Fibroblast of mammary gland (primary cell): ENCODE results near the gene PIM3.
"Not testable (repeated sequence)": the region's sequence is repeated elsewhere in the genome, so short reads cannot be mapped to it uniquely, and the experiment has no call there.

Experiments used
- DNase-seq: peaks from one replicate; pipeline ENCODE4 v3.0.0-alpha.2; 2010; ENCODE audit warnings: low read depth
- H3K4me3 ChIP-seq: 2 replicates; pipeline ENCODE4 v1.5.1; 2011; ENCODE audit warnings: low read depth, mild to moderate bottlenecking, low read length, moderate library complexity; ENCODE audit not compliant: control insufficient read depth
- TF ChIP-seq, protein P1 (sequence below): conservative IDR thresholded peaks from 2 replicates; pipeline ENCODE4 v1.5.1; 2011; ENCODE audit warnings: low read depth, low read length, inconsistent platforms; ENCODE audit not compliant: control insufficient read depth, insufficient read depth

Gene PIM3

GRCh38 chr22:49979587-49980264, 19.2 kb downstream of the PIM3 start:
- no peak overlapping the region for H3K4me3 ChIP-seq
- DNase-seq, result peak; percentile 61

DNA sequence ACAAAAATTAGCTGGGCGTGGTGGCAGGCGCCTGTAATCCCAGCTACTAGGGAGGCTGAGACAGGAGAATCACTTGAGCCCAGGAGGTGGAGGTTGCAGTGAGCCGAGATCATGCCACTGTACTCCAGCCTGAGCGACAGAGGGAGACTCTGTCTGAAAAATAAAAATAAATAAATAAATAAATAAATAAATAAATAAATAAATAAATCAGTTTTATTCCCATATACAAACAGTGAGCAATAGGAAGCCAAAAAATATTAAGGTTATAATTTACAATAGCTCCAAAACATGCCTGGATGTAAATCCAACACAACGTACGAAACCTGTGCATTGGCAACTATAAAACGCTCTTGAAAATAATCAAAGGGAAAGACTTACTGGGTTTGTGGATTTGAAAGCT, 21.2 kb downstream of the PIM3 start:
- not testable (repeated sequence) for DNase-seq, H3K4me3 ChIP-seq

More at GRCh38 chr22:49979587-49980264, 19.2 kb downstream of the PIM3 start:
- TF ChIP-seq, protein P1, sequence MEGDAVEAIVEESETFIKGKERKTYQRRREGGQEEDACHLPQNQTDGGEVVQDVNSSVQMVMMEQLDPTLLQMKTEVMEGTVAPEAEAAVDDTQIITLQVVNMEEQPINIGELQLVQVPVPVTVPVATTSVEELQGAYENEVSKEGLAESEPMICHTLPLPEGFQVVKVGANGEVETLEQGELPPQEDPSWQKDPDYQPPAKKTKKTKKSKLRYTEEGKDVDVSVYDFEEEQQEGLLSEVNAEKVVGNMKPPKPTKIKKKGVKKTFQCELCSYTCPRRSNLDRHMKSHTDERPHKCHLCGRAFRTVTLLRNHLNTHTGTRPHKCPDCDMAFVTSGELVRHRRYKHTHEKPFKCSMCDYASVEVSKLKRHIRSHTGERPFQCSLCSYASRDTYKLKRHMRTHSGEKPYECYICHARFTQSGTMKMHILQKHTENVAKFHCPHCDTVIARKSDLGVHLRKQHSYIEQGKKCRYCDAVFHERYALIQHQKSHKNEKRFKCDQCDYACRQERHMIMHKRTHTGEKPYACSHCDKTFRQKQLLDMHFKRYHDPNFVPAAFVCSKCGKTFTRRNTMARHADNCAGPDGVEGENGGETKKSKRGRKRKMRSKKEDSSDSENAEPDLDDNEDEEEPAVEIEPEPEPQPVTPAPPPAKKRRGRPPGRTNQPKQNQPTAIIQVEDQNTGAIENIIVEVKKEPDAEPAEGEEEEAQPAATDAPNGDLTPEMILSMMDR, result peak; percentile 62

DNA sequence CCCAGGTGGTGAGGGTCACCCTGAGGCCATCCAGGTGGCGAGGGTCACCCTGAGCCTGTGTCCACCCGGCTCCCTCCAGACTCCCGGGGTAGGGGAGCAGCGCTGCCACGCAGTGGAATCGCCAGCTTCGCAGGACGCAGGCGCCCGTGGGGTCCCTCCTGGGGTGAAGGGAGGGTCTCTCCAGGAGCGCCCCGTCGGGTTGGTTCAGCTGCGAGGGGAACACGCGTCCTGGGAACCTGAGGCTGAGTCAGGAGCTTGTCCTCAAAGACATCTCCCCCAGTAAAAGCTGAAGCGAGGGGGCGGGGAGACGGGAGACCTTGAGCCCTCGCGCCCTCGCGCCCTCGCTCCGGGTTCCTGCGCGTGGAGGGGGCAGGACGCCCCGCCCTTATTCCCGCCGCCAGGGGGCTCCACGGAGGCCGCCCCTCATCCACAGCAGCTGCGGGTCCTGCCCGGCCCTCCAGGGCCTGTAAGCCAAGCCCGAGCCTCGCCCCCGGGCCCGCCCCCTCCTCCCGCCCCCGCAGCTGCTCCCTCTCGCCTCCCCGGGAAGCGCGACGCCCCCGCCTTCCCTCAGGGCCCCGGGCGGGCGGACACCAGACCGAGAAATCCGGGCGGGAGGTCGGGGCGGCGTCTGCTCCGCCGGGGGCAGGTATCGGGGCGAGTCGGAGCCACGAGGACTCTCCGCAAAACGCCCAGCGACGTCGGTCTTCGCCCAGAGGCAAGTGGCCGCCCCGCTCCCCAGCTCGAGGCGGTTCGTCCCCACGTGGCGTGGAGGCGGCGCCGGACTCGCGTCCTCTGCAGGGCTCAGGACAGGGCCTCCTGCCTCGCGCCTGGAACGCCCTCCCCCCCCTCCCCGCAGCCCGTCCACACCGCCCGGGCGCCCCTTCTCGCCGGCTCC, 22.8 kb downstream of the PIM3 start:
- no peak overlapping the region for H3K4me3 ChIP-seq
- TF ChIP-seq, protein P1, result peak; percentile 21
- DNase-seq, result no peak

GRCh38 chr22:49986325-49986724, 25.8 kb downstream of the PIM3 start:
- no peak overlapping the region for H3K4me3 ChIP-seq
- no peak for DNase-seq
- TF ChIP-seq, protein P1, result no peak

DNA sequence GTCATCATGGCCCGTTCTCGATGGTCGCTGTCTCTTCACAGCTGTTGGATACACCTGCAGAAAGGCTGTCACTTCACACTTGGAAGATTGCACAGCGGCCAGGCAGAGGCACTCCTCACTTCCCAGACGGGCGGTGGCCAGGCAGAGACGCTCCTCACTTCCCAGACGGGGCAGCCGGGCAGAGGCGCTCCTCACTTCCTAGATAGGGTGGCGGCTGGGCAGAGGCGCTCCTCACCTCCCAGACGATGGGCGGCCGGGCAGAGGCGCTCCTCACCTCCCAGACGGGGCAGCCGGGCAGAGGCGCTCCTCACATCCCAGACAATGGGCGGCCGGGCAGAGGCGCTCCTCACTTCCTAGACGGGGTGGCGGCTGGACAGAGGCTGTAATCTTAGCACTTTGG, 29.3 kb downstream of the PIM3 start:
- DNase-seq, H3K4me3 ChIP-seq: not testable (repeated sequence)

DNA sequence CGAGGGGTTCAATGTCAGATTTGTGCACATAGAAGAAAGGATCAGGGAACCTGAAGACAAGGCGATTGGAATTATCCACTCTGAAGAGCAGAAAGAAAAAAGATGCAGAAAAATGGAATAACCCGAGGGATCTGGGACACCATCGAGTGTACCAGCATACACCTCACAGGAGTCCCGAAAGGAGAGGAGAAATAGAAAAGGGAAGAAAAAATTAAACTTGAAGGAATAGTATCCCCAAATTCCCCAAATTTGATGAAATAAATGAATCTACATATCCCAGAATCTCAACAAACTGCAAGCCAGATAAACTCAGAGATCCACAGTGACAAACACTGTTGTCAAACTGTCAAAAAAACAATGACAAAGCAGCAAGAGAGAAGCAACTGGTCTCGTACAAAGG, 30.6 kb downstream of the PIM3 start:
- TF ChIP-seq, protein P1, result no peak
- DNase-seq, result no peak
- no peak overlapping the region for H3K4me3 ChIP-seq

DNA sequence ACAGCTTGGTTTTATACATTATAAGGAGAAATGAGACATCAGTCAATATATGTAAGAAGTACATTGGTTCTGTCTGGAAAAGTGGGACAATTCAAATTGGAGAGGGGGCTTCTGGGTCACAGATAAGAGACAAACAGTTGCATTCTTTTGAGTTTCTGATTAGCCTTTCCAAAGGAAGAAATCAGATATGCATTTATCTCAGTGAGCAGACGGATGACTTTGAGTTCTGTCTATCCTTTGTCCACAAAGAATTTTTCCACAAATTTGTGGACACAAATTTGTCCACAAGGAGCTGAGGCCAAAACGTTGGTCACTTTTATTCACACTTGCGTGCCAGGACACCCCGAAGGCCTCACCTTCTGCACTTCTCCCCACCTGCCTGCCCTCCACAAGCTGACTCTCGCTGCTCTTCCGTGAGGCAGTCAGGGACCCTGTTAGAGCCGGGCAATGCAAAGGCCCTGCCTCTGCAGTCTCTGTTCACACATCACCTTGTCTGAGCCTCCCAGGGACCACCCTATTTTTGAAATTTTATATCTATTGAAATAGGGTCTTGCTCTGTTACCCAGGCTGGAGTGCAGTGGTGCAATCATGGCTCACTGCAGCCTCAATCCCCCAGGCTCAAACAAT, 31.4 kb downstream of the PIM3 start:
- TF ChIP-seq, protein P1, result no peak
- no peak overlapping the region for H3K4me3 ChIP-seq
- DNase-seq, result no peak
